ENCODE results near the gene BICD2.
A peak's percentile ranks its signal among the peaks of the same experiment; 100 is the strongest.
"Not testable (repeated sequence)": the region's sequence is repeated elsewhere in the genome, so short reads cannot be mapped to it uniquely, and the experiment has no call there.

Gene BICD2

GRCh38 chr9:92764381-92764987, at the start of gene BICD2:
Gene BICD2, minus strand, starts transcription at chr9:92764833. Its CDS starts 89 bp downstream, at chr9:92764744.
- peak in 1 of 2 donors; percentile 96 for DNase-seq (ENCODE audit: low read depth in 2 of 2)

- DNase-seq (ENCODE audit: low read depth in 2 of 2) = not testable (repeated sequence)
Measured at GRCh38 chr9:92809629-92810326, 45.1 kb upstream of the BICD2 start.

- DNase-seq (ENCODE audit: low read depth in 2 of 2) = peak; percentile 49
Measured at GRCh38 chr9:92808726-92809451, 44.3 kb upstream of the BICD2 start.

- DNase-seq (ENCODE audit: low read depth in 2 of 2) = no peak
Measured at GRCh38 chr9:92807757-92808725, 43.4 kb upstream of the BICD2 start.

GRCh38 chr9:92807031-92807756, 42.6 kb upstream of the BICD2 start:
- DNase-seq (ENCODE audit: low read depth in 2 of 2) = no peak

DNA sequence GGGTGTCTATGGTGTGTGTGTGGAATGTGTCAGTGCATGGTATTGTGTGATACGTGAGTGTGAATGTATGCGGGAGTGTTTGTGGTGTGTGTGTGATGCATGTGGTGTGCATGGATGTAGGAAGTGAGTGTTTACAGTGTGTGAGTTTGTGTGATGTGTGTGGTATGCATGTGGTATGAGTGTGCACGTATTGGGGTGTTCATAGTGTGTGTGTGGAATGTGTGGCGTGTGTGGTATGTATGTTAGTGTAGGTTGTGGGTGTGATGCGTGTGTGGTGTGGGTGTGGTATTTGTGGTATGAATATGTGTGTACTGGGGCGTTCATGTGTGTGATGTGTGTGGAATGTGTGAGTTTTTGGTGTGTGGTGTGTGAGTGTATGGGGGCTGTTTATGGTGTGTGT, 40.1 kb upstream of the BICD2 start:
- DNase-seq (ENCODE audit: low read depth in 2 of 2) = no peak

GRCh38 chr9:92798358-92798757, 33.7 kb upstream of the BICD2 start:
- DNase-seq (ENCODE audit: low read depth in 2 of 2) = no peak

DNA sequence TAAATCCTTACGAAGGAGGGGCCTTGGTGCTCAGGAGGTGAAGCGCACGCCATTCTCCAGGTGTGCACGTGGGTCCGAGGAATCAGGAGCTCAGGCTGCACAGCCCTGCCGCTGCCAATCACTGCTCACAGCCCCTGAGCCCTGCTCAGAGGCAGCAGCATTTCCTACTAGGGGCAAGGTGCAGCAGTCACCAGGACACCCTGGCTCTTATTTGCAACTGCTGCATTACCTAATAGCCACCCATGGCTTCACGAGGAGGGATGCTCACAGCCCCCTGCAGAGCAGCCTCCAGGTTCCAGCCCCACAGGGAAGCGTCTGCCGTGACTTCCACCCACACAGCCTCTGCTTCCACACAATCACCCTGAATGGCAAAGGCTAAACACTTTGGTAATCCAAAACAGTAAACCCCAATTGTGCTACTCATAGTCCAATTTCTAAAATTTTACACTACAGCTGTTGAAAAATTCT, 31.7 kb upstream of the BICD2 start:
- DNase-seq (ENCODE audit: low read depth in 2 of 2) = not testable (repeated sequence)

DNA sequence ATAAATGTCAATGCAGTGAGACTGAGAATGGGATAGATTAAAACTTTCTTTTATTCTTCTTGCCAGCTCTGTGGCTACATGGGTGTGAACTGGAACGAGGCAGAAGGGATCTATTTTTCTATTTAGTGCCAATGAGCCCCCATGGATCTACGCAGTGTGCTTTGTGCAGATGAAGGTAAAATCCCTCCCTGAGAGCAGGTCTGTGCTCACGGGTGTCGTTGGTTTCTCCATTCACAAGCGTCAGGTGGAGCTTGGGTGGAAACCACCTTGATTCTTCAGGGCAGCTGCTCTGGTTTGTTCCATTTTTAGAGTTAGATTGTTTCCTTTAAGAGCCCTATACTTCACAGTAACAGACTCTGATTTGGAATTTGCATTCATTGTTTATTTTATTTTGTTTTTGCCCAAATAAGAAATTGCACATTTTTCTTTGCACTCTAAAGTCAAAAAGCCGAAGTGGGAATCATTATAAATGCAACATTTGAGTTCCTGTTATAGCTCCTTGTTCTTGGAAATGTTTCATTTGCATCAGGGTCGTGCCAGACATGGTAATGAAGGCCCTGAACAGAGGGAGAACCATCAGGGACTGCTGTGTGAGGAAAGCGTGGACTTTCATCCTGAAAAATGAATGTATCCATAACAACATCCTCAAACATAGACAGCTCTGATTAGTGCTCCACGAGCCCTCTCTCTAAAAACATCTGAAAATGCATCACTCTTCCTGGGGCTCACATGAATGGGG, 31.1 kb upstream of the BICD2 start:
- no peak for DNase-seq (ENCODE audit: low read depth in 2 of 2)

GRCh38 chr9:92795000-92795399, 30.4 kb upstream of the BICD2 start:
- DNase-seq (ENCODE audit: low read depth in 2 of 2) = no peak

DNA sequence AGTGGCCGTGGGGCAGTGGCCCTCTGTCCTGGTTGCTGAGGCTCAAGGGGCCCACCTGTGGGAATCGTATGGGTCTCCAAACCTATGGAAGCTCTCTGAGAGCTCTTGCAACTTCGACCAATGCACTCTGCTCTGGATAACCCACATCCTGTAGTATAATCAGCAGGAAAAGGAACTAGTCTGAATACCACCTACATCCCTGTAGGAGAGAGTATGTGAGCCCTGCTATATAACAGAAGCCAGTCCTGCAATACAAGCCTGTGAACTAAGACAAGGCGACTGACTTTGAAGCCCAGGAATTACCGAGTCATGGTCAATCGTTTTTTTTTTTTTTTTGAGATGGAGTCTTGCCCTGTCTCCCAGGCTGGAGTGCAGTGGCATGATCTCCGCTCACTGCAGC, 29.8 kb upstream of the BICD2 start:
- DNase-seq (ENCODE audit: low read depth in 2 of 2) = no peak

- peak; percentile 36 to 41 for DNase-seq (ENCODE audit: low read depth in 2 of 2)
Measured at GRCh38 chr9:92790542-92791527, 26.2 kb upstream of the BICD2 start.

DNA sequence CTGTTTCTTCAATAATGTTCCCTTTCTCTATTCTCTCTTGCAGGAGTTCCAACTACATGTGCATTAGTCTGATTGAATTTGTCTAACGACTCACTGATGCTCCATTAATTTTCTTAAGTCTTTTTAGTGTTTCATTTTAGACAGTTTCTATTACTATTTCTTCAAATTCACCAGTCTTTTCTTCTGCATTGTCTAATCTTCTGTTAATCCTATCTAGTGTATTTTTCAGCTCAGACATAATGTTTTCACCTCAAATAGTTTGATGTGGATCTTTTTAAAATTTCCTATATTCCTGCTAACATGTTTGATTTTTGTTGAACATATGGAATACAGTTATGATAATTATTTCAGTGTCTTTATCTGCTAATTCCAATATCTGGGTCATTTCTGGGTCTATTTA, 21.7 kb upstream of the BICD2 start:
- DNase-seq (ENCODE audit: low read depth in 2 of 2) = no peak

GRCh38 chr9:92781899-92782298, 17.3 kb upstream of the BICD2 start:
- no peak for DNase-seq (ENCODE audit: low read depth in 2 of 2)

DNA sequence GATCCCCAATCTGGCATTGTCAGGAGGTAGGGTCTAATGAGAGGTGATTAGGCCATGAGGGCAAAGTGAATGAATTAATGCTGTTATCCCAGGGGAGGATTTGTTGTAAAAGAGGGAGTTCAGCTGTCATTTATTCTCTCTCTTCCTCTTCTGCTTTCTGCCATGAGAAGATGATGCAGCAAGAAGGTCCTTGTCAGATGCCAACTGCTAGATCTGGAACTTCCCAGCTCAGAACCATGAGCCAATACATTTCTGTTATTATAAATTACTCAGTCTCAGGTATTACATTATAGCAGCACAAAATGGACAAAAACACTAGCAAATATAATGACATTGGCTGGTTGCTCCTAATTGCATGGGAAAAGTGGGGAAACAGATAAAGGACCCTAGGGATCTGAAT, 15.6 kb upstream of the BICD2 start:
- DNase-seq (ENCODE audit: low read depth in 2 of 2) = no peak

GRCh38 chr9:92775466-92775865, 10.8 kb upstream of the BICD2 start:
- no peak for DNase-seq (ENCODE audit: low read depth in 2 of 2)

DNA sequence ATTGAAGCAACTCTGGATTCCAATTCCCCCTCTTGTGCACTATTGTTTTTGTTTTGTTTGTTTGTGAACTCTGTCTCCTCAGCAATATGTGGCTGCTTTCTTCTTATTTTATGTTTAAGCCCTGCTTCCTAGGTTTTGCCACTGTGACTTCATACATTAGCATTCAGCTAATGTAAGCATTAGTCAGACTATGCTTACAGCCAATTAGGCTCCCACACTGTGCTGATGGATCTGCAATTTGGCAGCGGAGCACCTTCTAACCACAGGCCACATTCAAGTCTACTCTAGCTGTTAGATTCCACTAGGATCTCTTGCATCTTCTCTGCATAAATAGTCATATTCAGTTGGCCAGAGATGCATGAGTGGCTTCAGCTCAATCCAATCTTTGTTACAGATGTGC, 9.6 kb upstream of the BICD2 start:
- DNase-seq (ENCODE audit: low read depth in 2 of 2) = no peak

- DNase-seq (ENCODE audit: low read depth in 2 of 2) = no peak
Measured at GRCh38 chr9:92773810-92774209, 9.2 kb upstream of the BICD2 start.

- no peak for DNase-seq (ENCODE audit: low read depth in 2 of 2)
Measured at GRCh38 chr9:92771309-92771708, 6.7 kb upstream of the BICD2 start.
